Measurements from ENCODE around the gene ZNF655. TPM values are rescaled to one million over a fixed set of nuclear protein-coding genes. Genes with fewer than 3 reads are reported as not detected.

Gene ZNF655
- total and polyA plus RNA-seq, 2 of the 8 experiments (the other 6 are each of a cell fraction or from before 2014, with no cell fraction given): 27.1 to 37.8 TPM

GRCh38 chr7:99579281-99579955 is 21.0 kb downstream of the ZNF655 start (continued):
- TF ChIP-seq POLR2AphosphoS5 (IDR thresholded peaks at IDR 0.05; ENCODE audit: low read depth, low read length): no peak
- TF ChIP-seq ASH2L (IDR thresholded peaks at IDR 0.05; ENCODE audit: low read length): no peak
- no peak for TF ChIP-seq TAF7 (optimal IDR thresholded peaks at IDR 0.05; ENCODE audit: borderline replicate concordance, low read depth, low read length)
- no peak for TF ChIP-seq POLR2A (IDR thresholded peaks at IDR 0.05; ENCODE audit: control extremely low read depth in 1 of 2, low read depth in 2 of 2, low read length in 2 of 2)
- TF ChIP-seq BRCA1 (IDR thresholded peaks at IDR 0.05; ENCODE audit: low read depth, low read length): no peak

Measured in H1 (cell line).